Peyer's patch (tissue), 4 donors: ENCODE data around the gene ABCA13. TPM values are rescaled to one million over a fixed set of nuclear protein-coding genes. Genes with fewer than 3 reads are reported as not detected.

Source experiments
- DNase-seq, 3 donors: peaks; one replicate each; pipeline ENCODE4 v3.0.0-alpha.2; 2017 to 2019
- H3K27ac ChIP-seq, 4 donors: fragments of 200-600 bp; sonication (generic); one replicate each; pipeline ENCODE4 v1.5.1; 2016 to 2019
- H3K27me3 ChIP-seq, 2 donors: fragments of 200-600 bp; sonication (generic); one replicate each; pipeline ENCODE4 v1.5.1; 2019
- H3K36me3 ChIP-seq, 3 donors: fragments of 200-600 bp; sonication (generic); one replicate each; pipeline ENCODE4 v1.5.1; 2016 to 2019
- H3K4me1 ChIP-seq, 4 donors: fragments of 200-600 bp; sonication (generic); one replicate each; pipeline ENCODE4 v1.5.1; 2016 to 2019
- H3K4me3 ChIP-seq, 4 donors: fragments of 200-600 bp; sonication (generic); 1 replicate in 3 of 4; 2 replicates in 1 of 4; pipeline ENCODE4 v1.5.1; 2016 to 2019; ENCODE audit warnings: mild to moderate bottlenecking in 1 of 4
- H3K9me3 ChIP-seq, 4 donors: fragments of 200-600 bp; sonication (generic); one replicate each; pipeline ENCODE4 v1.5.1; 2016 to 2019; ENCODE audit warnings: mild to moderate bottlenecking in 1 of 4
- CTCF ChIP-seq, 6 experiments: fragments of 450-650 bp in 4 of 6; fragments of 200-600 bp in 2 of 6; sonication (generic) in 1 of 6; IDR thresholded peaks; one replicate each; pipeline ENCODE4 v1.5.1; 2017 to 2019; ENCODE audit warnings: antibody characterized with exemption in 6 of 6, mild to moderate bottlenecking in 3 of 6, moderate library complexity in 1 of 6
- POLR2A ChIP-seq, 2 donors: fragments of 450-650 bp; IDR thresholded peaks; one replicate each; pipeline ENCODE4 v1.5.1; 2017; ENCODE audit warnings: antibody characterized with exemption in 2 of 2, mild to moderate bottlenecking in 2 of 2, moderate library complexity in 2 of 2
- total RNA-seq, 4 donors: library from RNA; depleted of rRNA; stranded (reverse); fragments of >200 nt; gene quantifications; one replicate each; pipeline ENCODE4 v1.1.0, GENCODE V29; 2016

ABCA13 gene
- total RNA-seq, 4 donors from 2014 or later, result 0.53 to 2.7 (median 1.7) TPM

DNA sequence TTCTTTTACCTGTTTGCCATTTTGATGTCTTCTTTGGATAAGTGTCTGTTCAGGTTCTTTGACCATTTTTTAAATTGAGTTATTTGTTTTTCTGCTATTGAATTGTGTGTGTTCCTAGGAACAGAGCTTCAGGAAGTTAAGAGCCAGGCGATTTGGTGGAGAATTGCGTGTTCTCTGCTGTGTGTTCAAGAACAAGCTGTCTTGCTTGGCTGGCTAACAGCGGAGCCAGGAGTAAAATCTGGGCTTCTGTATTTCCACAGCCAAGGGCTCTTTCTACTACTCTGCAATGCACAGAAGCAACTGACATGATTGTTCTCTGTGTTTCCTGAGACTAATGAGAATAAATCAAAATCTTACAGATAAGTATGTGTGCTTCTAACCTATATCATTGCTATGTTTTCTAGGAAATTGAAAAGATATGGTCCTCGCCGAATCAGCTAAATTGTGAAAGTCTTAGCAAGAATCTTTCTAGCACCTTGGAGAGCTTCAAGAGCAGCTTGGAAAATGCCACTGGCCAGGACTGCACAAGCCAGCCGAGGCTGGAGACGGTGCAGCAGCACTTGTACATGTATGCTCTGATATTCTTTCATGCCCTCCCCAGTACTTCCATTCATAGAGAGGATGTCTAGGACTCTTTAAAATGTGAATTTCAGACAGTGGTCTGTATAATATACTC lies 124.2 kb downstream of the ABCA13 start:
- Histone ChIP-seq H3K4me1 (no peaks in the 10 kb centered on the region), H3K36me3 (no peaks in the 10 kb centered on the region), H3K4me3 (no peak overlapping the region), H3K27ac (no peak overlapping the region), H3K9me3 (no peaks in the 10 kb centered on the region), H3K27me3 (no peaks in the 10 kb centered on the region)
- TF ChIP-seq CTCF (IDR thresholded peaks at IDR 0.05), result no peak
- no peak for TF ChIP-seq POLR2A (IDR thresholded peaks at IDR 0.05)
- no peak for DNase-seq

DNA sequence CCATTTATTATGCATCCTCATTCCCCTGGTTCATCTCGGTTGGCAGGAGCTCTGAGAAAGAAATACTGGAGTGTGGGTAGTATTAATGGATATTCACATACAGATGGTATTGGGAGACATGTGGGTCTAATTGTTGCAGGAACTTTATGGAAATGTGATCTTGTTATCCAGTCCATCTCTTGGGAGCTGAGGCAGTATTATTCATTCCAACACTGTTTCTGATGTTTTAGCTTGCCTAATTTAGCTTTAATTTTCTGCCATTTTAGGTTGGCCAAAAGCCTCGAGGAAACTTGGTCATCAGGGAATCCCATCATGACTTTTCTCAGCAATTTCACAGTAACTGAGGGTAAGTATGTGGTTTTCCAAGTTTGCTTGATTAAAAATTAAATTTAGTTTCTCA lies 125.7 kb downstream of the ABCA13 start:
- Histone ChIP-seq H3K36me3 (no peaks in the 10 kb centered on the region), H3K4me1 (no peaks in the 10 kb centered on the region), H3K27me3 (no peaks in the 10 kb centered on the region), H3K4me3 (no peak overlapping the region), H3K27ac (no peak overlapping the region), H3K9me3 (no peaks in the 10 kb centered on the region)
- no peak for TF ChIP-seq CTCF (IDR thresholded peaks at IDR 0.05)
- no peak for TF ChIP-seq POLR2A (IDR thresholded peaks at IDR 0.05)
- DNase-seq, result no peak

GRCh38 chr7:48298779-48299178 lies 127.5 kb downstream of the ABCA13 start:
- no peaks in the 10 kb centered on the region for H3K9me3 ChIP-seq
- no peaks in the 10 kb centered on the region for H3K36me3 ChIP-seq
- H3K4me3 ChIP-seq, result no peak overlapping the region
- TF ChIP-seq POLR2A (IDR thresholded peaks at IDR 0.05), result no peak
- no peak for TF ChIP-seq CTCF (IDR thresholded peaks at IDR 0.05)
- no peaks in the 10 kb centered on the region for H3K4me1 ChIP-seq
- no peaks in the 10 kb centered on the region for H3K27me3 ChIP-seq
- no peak for DNase-seq
- no peak overlapping the region for H3K27ac ChIP-seq

DNA sequence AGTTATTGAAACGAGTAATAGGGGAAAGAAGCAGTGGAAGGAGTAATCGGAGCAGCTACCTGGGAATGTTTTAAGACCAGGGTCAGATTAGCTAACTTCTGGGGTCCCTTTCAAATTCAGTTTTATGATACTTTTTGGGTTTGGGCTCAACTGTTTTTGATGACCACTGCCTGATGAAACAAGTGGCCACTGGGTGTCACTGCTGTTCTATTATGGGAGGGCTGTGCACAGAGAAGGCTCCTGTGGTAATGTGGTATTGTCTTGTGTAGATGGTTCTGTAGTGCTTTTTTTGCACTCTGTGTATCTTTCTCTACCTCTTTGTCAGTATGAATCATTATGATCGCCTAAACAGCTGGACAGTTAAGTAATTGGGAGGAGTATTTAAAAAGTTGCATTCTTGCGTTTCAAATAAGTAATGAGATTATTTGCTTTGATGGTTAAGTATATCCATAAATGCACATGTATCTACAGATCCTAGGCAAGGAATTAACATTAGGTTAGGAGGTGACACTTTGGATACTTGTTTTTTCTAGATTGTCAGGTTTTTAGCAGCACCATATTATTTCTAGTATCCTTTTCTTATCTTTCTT lies 128.4 kb downstream of the ABCA13 start:
- H3K27ac ChIP-seq, result no peak overlapping the region
- TF ChIP-seq POLR2A (IDR thresholded peaks at IDR 0.05) (no peak), CTCF (IDR thresholded peaks at IDR 0.05) (peak in 4 of 6 experiments; percentile 32 to 61 (median 56))
- DNase-seq, result peak in 1 of 3 donors; percentile 53

GRCh38 chr7:48300301-48300700 lies 129.0 kb downstream of the ABCA13 start:
- Histone ChIP-seq H3K36me3 (no peaks in the 10 kb centered on the region), H3K4me1 (no peaks in the 10 kb centered on the region), H3K27me3 (no peaks in the 10 kb centered on the region), H3K27ac (no peak overlapping the region), H3K9me3 (no peaks in the 10 kb centered on the region), H3K4me3 (no peak overlapping the region)
- TF ChIP-seq POLR2A (IDR thresholded peaks at IDR 0.05) (no peak), CTCF (IDR thresholded peaks at IDR 0.05) (no peak)
- no peak for DNase-seq

More for the DNA sequence above, 128.4 kb downstream of the ABCA13 start:
- H3K9me3 ChIP-seq, result no peaks in the 10 kb centered on the region
- no peak overlapping the region for H3K4me3 ChIP-seq
- no peaks in the 10 kb centered on the region for H3K4me1 ChIP-seq
- no peaks in the 10 kb centered on the region for H3K36me3 ChIP-seq
- no peaks in the 10 kb centered on the region for H3K27me3 ChIP-seq
